K562 (cell line): ENCODE data around the gene B4GALNT3.

Experiments used
- JUN ChIP-seq, 2 experiments: sonication (generic) in 1 of 2; formaldehyde crosslinking in 1 of 2; IDR thresholded peaks; 2 replicates each; pipeline versions ENCODE4 v1.6.1 to v1.8.0; 2012 to 2022; ENCODE audit warnings: borderline replicate concordance in 2 of 2, mild to moderate bottlenecking in 2 of 2, improper control_type of control experiment in 1 of 2, low read depth in 1 of 2, low read length in 1 of 2, missing genetic modification reagents in 1 of 2
- PML ChIP-seq: IDR thresholded peaks from 2 replicates; pipeline ENCODE4 v1.6.1; 2012; ENCODE audit warnings: low read length, inconsistent platforms
- POLR2A ChIP-seq: fragments of 450-650 bp; conservative IDR thresholded peaks from 2 replicates; pipeline ENCODE4 v1.6.1; 2016

- TF ChIP-seq PML (no peak), JUN (IDR thresholded peaks at IDR 0.05; ENCODE audit: borderline replicate concordance, low read depth, low read length) (no peak), JUN (CRISPR knock-in tag; IDR thresholded peaks at IDR 0.05; ENCODE audit: borderline replicate concordance) (no peak), POLR2A (no peak)
Observed at GRCh38 chr12:553216-554000, 93.7 kb downstream of the B4GALNT3 start.
